SIG-M5 treated with dmso at 0.1 percent for 504 hours (cell line): ENCODE results near the gene TBC1D3H.
"Not testable (repeated sequence)": the region's sequence is repeated elsewhere in the genome, so short reads cannot be mapped to it uniquely, and the experiment has no call there.

Experiments
- DNase-seq: peaks from one replicate; lab custom pipeline; 2025; ENCODE audit not compliant: unreplicated experiment; lab: John Stamatoyannopoulos, UW

The TBC1D3H gene

DNA sequence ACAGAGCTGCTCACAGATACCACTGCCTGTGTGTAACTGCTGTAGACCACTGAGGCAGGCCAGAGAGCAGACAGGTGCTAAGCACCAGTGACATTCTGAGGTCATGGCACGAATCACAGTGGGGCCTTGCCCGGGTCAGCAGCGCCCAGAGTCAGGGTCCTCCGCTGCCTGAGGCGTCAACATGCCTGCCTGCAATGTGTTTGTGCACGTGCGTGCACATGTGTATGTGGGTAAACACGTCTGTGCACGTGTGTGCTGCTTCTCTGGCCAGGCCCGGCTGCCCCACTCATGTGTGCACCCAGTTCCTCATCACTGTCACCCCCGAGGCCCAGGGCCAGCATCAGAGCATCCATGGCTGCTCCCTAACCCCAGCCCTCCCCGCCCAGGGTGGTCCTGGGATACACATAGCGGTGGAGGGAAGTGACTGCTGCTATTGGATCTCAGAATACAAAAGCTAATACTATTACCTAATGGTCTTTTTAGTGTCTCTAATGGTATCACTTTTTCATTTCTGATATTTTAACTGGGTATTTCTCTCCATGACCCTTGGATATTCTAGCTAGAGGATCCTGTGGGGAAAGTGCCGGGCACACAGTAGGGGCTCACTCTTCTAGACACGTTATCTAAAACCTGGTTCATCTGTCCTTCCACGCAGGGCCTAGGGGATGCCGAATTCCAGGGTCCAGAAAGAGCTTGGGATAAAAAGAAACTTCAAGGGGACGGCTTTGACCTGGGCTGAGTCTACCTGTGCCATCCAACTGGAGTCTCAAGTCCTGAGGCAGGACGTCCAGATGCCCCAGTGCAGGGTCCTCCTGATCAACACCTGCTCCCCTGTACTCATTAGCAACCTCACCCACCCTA, at the start of gene TBC1D3H:
Gene TBC1D3H, minus strand, starts transcription at position 51 of the 861 bp plus-strand sequence. CDS start 1,540 bp downstream, outside the sequence.
- not testable (repeated sequence) for DNase-seq

DNA sequence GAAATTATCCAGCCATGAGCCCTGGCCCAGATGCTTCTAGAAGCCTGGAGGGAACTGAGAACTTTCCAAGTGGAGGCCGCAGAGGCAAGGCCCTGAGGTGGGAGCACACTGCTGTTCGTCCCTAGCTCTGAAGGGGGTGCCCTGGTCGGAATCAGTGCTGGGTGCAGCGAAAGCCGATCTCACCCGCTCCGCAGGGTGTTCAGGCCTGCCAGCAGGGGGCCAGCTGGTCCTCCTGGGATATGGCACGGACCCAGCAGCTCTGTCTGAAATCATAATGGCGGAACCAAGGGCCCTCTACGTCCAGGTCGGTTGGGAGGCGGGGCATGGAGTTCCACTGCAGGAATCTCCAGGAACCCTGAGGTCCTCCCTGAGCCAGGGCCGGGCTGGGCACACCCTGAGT, 40.7 kb upstream of the TBC1D3H start:
- DNase-seq, result not testable (repeated sequence)

DNA sequence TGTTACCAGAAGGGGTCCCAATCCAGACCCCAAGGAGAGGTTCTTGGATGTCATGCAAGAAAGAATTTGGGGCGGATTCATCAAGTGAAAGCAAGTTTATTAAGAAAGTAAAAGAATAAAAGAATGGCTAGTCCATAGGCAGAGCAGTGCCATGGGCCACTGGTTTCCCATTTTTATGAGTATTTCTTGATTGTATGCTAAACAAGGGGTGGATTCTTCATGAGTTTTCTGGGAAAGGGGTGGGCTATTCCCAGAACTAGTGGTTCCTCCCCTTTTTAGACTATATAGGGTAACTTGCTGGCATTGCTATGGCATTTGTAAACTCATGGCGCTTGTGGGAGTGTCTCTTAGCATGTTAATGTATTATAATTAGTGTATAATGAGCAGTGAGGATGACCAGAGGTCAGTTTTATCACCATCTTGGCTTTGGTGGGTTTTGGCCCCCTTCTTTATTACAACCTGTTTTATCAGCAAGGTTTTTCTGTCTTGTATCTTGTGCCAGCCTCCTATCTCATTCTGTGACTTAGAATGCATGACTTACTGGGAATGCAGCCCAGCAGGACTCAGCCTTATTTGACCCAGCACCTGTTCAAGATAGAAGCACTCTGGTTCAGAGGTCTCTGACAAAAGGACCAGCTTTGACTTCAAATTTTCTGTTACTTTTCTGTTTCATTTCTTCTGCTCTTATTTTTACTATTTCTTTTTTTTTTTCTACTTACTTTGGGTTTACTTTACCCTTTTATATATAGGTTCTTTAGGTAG, 27.1 kb upstream of the TBC1D3H start:
- not testable (repeated sequence) for DNase-seq

DNA sequence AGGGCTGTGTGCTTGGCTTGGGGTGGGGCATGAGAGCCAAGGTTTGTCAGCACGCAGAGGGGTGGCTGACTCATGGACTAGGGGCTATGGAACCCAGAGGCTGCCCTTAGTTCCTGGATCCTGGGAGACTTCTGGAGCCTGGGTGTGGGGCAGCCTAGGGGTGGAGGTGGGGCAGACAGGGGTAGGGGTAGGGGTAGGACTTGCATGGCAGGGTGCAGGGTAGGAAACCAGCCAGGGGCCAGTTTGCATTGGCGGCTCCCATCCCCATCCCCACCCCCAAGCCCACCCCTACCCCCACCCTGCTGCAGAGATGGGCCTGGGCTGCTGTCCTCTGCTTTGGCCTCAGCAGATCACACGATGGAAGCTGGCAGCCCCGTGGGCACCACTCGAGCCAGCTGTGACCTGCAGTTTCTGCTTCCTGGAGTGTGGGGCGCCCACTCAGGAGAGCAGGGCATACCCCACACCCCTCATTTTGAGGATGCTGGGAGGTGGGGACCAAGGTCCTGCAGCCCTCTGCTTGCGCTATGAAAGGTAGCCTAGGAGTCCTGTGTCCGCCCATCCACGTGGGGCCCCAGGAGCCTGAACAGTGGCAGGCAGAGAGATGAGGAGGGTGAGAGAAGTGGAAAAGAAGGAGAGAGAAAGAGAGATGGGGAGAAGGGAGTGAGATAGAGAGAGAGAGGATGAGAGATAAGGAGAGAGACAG, 2.9 kb upstream of the TBC1D3H start:
- not testable (repeated sequence) for DNase-seq

DNA sequence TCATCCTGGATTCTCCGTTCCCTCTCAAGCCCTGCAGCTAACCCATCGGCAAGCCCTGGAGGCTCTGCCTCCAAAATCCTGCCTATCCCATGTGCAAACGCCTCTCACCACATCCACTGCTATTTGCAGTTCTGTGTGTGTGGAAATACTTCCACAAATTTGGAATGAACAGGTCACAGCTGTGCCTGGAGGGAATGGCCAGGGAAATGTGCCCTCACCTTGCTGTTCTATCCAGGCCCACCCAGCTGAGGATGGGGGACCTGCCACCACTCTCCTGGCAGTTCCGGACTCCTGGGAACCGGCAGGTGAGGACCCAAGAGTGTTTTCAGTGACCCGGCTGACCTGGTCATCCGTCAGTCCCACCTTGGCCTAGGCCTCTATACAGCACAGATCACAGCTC, 12.3 kb downstream of the TBC1D3H start:
- not testable (repeated sequence) for DNase-seq

GRCh38 chr17:36362496-36362895, 25.7 kb downstream of the TBC1D3H start:
- not testable (repeated sequence) for DNase-seq
